Left lung (tissue), 10 donors: Measurements from ENCODE around the gene SREBF1. TPM values are rescaled to one million over a fixed set of nuclear protein-coding genes. Genes with fewer than 3 reads are reported as not detected.

Source experiments
- ATAC-seq: fragments of 200-7000 bp; cut with Tn5 transposase; one replicate; pipeline ENCODE4 v1.9.1; 2020; ENCODE audit warnings: moderate library complexity
- DNase-seq, 4 donors: peaks; one replicate each; pipeline ENCODE4 v3.0.0-alpha.2; 2013 to 2020
- H3K27ac ChIP-seq, 2 donors: fragments of 200-600 bp; sonication (generic) in 1 of 2; one replicate each; pipeline versions ENCODE4 v1.5.0 to v1.8.0; 2020 to 2021
- H3K27me3 ChIP-seq, 2 donors: fragments of 200-600 bp; sonication (generic) in 1 of 2; one replicate each; pipeline versions ENCODE4 v1.5.0 to v1.8.0; 2020 to 2021
- H3K36me3 ChIP-seq, 2 donors: fragments of 200-600 bp; sonication (generic) in 1 of 2; one replicate each; pipeline versions ENCODE4 v1.5.0 to v1.8.0; 2020 to 2021
- H3K4me1 ChIP-seq, 2 donors: fragments of 200-600 bp; one replicate each; pipeline ENCODE4 v1.8.0; 2021
- H3K4me3 ChIP-seq, 2 donors: fragments of 200-600 bp; sonication (generic) in 1 of 2; one replicate each; pipeline versions ENCODE4 v1.5.0 to v1.8.0; 2020 to 2021; ENCODE audit warnings: mild to moderate bottlenecking in 1 of 2
- H3K9me3 ChIP-seq, 2 donors: fragments of 200-600 bp; sonication (generic) in 1 of 2; one replicate each; pipeline versions ENCODE4 v1.5.0 to v1.8.0; 2020 to 2021
- intact Hi-C, 2 donors: fragments of 100-400 bp; cut with DNase I; formaldehyde crosslinking; loops; one replicate each; pipeline versions ENCODE4 v1.11.2 to v1.14.2; 2022
- polyA plus RNA-seq, 6 donors: library from polyadenylated mRNA; unstranded; fragments of 120-200 nt; gene quantifications; one replicate each; pipeline ENCODE4 v1.2.1, GENCODE V29; 2013; ENCODE audit not compliant: insufficient read length in 6 of 6
- total RNA-seq, 2 donors: library from RNA; stranded (reverse); fragmentation: NEBNext Ultra II Directional; extraction: Animal tissue kit (Norgen Biotek cat#: 25700); gene quantifications; one replicate each; pipeline ENCODE4 v1.2.1, GENCODE V29; 2021
- TF ChIP-seq, protein P1 (sequence below), 2 donors: fragments of 200-600 bp; sonication (generic) in 1 of 2; IDR thresholded peaks; one replicate each; pipeline versions ENCODE4 v1.5.0 to v1.8.0; 2021; ENCODE audit warnings: antibody characterized with exemption in 2 of 2
- donor health status: DM: no; HTN: yes; CAD: no.
- donor health status: DM: no; HTN: no; CAD: no.

Gene SREBF1
- total and polyA plus RNA-seq, 8 donors = 27.9 to 122 (median 46.4) TPM

DNA sequence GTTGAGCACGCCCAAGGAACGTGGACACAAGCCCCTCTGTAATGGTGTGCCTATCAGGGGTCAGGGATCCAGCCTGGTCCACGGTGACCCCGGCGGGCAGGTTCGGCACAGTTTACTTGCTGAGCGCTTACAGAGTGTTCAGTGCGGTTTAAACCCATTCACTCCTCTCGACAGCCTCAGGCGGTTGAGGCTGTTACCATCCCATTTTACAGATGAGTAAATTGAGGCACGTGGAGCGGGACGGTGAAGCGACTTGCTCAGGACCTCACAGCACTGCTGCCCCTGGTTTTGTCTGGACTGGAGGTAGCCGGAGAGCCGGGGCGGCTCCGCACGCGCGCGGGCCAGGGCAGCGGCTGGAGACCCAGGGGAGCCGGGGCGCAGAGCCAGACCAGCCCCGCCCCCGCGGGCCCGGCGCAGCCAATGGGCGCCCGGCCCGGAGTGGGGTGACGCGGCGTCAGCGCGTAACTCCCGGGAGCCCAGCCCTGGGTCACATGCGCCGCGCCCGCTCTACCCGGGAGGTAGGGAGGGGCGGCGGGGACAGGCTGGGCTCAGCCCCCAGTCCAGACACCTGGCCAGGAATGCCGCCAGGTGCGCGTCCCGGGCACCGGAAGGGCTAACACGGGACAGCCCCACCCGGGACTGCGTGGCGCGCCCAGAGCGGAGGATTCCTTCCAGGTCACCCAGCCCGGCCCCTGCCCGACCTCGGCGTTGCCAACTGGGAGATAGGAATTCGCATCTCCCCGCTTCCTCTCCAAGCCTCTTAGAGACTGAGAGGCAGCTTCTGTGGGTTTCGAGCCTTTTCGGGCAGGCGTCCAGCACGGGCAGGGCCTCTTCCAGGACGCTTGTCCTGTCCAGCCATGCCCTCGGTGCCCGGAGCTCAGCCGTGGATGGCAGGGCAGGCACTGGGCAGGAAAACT, 3.3 kb upstream of the SREBF1 start:
- intact Hi-C loops = no loop called here
- H3K4me1 ChIP-seq = peaks cover 46 to 72% of the 10 kb centered on the region in 2 donors
- ATAC-seq = peak; percentile 58

DNA sequence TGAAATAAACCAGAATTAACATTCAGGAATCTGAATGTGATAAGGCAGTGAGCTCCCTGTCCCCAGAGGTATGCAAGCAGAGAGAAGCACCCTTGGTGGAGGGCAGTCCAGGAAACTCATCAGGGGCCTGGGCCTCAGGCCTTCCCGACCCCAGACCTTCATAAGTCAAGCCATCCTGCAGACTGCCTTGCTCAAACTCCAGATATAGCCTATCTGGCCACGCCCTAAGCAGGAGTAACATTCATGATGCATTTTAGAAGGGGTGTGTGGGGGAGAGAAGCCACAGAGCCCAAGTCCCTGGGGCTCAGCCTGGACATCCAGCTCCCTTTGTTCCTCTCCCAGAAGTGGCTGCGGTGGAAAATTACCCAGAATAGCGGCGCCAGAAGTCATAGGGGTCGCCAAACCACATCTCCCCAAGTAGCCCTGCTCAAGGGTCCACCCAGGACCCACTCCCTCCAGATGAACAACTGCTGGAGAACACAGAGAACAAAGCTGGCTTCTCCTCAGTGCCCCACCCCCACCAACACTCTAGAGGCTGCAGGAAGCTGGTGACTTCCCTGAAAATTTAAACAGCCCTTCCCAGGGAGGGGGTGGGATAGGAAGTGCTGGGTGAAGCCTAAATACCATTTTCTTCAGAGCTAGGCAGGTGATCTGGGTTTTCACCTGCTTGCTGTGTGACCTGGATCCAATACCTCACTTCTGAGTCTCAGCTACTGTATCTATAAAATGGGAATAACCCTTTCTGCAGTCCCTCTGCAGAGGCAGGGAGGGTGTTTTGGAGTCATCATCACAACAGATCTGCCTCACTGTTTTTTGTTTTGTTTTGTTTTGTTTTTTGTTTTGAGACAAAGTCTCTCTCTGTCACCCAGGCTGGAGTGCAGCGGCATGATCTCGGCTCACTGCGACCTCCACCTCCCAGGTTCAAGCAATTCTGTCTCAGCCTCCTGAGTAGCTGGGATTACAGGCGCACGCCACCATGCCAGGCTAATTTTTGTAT, 1.5 kb upstream of the SREBF1 start:
- H3K36me3 ChIP-seq = no peaks in the 10 kb centered on the region
- TF ChIP-seq, protein P1, sequence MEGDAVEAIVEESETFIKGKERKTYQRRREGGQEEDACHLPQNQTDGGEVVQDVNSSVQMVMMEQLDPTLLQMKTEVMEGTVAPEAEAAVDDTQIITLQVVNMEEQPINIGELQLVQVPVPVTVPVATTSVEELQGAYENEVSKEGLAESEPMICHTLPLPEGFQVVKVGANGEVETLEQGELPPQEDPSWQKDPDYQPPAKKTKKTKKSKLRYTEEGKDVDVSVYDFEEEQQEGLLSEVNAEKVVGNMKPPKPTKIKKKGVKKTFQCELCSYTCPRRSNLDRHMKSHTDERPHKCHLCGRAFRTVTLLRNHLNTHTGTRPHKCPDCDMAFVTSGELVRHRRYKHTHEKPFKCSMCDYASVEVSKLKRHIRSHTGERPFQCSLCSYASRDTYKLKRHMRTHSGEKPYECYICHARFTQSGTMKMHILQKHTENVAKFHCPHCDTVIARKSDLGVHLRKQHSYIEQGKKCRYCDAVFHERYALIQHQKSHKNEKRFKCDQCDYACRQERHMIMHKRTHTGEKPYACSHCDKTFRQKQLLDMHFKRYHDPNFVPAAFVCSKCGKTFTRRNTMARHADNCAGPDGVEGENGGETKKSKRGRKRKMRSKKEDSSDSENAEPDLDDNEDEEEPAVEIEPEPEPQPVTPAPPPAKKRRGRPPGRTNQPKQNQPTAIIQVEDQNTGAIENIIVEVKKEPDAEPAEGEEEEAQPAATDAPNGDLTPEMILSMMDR (IDR thresholded peaks at IDR 0.05) = no peak
- peaks cover 54 to 85% of the 10 kb centered on the region in 2 donors for H3K4me1 ChIP-seq
- DNase-seq = peak in 2 of 4 donors; percentile 68 to 80
- H3K4me3 ChIP-seq = no peak overlapping the region
- ATAC-seq = no peak
- no peaks in the 10 kb centered on the region for H3K27me3 ChIP-seq
- peak overlapping the region; percentile 97 to 99 for H3K27ac ChIP-seq
- intact Hi-C loops = no loop called here
- H3K9me3 ChIP-seq = no peaks in the 10 kb centered on the region

More for the DNA sequence above, 3.3 kb upstream of the SREBF1 start:
- H3K36me3 ChIP-seq = no peaks in the 10 kb centered on the region
- peak; percentile 81 to 97 (median 92) for DNase-seq
- no peaks in the 10 kb centered on the region for H3K27me3 ChIP-seq
- peak overlapping the region; percentile 97 to 99 for H3K27ac ChIP-seq
- H3K9me3 ChIP-seq = no peaks in the 10 kb centered on the region
- H3K4me3 ChIP-seq = peak overlapping the region; percentile 12 to 55
- TF ChIP-seq, protein P1 (IDR thresholded peaks at IDR 0.05) = no peak

GRCh38 chr17:17837380-17837821, 615 bp upstream of the SREBF1 start:
- DNase-seq (no peak), ATAC-seq (peak; percentile 5)
- intact Hi-C loops = no loop called here
- Histone ChIP-seq H3K36me3 (peaks cover 0 to under 1% of the 10 kb centered on the region in 2 donors), H3K4me3 (peak overlapping the region; percentile 90 to 95), H3K9me3 (no peaks in the 10 kb centered on the region), H3K4me1 (peaks cover 54 to 87% of the 10 kb centered on the region in 2 donors), H3K27ac (peak overlapping the region; percentile 97 to 99), H3K27me3 (no peaks in the 10 kb centered on the region)
- TF ChIP-seq, protein P1 (IDR thresholded peaks at IDR 0.05) = no peak

- ATAC-seq = peak; percentile 68
- H3K9me3 ChIP-seq = no peaks in the 10 kb centered on the region
- intact Hi-C loops = no loop called here
- peak overlapping the region; percentile 97 to 99 for H3K27ac ChIP-seq
- peaks cover 57 to 89% of the 10 kb centered on the region in 2 donors for H3K4me1 ChIP-seq
- TF ChIP-seq, protein P1 (IDR thresholded peaks at IDR 0.05) = no peak
- no peaks in the 10 kb centered on the region for H3K27me3 ChIP-seq
- peak overlapping the region; percentile 90 to 95 for H3K4me3 ChIP-seq
- peak; percentile 96 to 99 (median 98) for DNase-seq
- peaks cover 0 to 11% of the 10 kb centered on the region in 2 donors for H3K36me3 ChIP-seq
These were observed 452 bp downstream of the SREBF1 start for GRCh38 chr17:17836250-17836817.
